Fibroblast of skin of left biceps (primary cell): ENCODE measurements around the gene ADAMTS6.
"Not testable (repeated sequence)": the region's sequence is repeated elsewhere in the genome, so short reads cannot be mapped to it uniquely, and the experiment has no call there.

Experiments
- DNase-seq, 2 experiments: peaks; one replicate each; pipeline ENCODE4 v3.0.0-alpha.2; 2013; ENCODE audit warnings: low read depth in 2 of 2

Gene ADAMTS6

GRCh38 chr5:65370505-65370904, 111.2 kb downstream of the ADAMTS6 start:
- not testable (repeated sequence) for DNase-seq

GRCh38 chr5:65366655-65367054, 115.1 kb downstream of the ADAMTS6 start:
- DNase-seq: no peak

- no peak for DNase-seq
Measured at GRCh38 chr5:65364907-65365306, 116.8 kb downstream of the ADAMTS6 start.

- no peak for DNase-seq
Measured at GRCh38 chr5:65363499-65363898, 118.2 kb downstream of the ADAMTS6 start.

GRCh38 chr5:65359981-65360380, 121.7 kb downstream of the ADAMTS6 start:
- no peak for DNase-seq

GRCh38 chr5:65359569-65359968, 122.2 kb downstream of the ADAMTS6 start:
- DNase-seq: no peak

GRCh38 chr5:65356274-65356673, 125.4 kb downstream of the ADAMTS6 start:
- DNase-seq: no peak

- DNase-seq: no peak
Measured at GRCh38 chr5:65355301-65355700, 126.4 kb downstream of the ADAMTS6 start.

- no peak for DNase-seq
Measured at GRCh38 chr5:65341835-65342234, 139.9 kb downstream of the ADAMTS6 start.

- no peak for DNase-seq
Measured at GRCh38 chr5:65338606-65339151, 143.0 kb downstream of the ADAMTS6 start.

GRCh38 chr5:65334077-65334476, 147.6 kb downstream of the ADAMTS6 start:
- DNase-seq: no peak

- no peak for DNase-seq
Measured at GRCh38 chr5:65332591-65332990, 149.1 kb downstream of the ADAMTS6 start.

GRCh38 chr5:65329266-65329665, 152.5 kb downstream of the ADAMTS6 start:
- DNase-seq: no peak

GRCh38 chr5:65327582-65327981, 154.1 kb downstream of the ADAMTS6 start:
- peak in 1 of 2 experiments; percentile 21 for DNase-seq

- peak; percentile 48 to 52 for DNase-seq
Measured at GRCh38 chr5:65326922-65327321, 154.8 kb downstream of the ADAMTS6 start.

GRCh38 chr5:65324226-65324625, 157.5 kb downstream of the ADAMTS6 start:
- DNase-seq: no peak

GRCh38 chr5:65320704-65321103, 161.0 kb downstream of the ADAMTS6 start:
- not testable (repeated sequence) for DNase-seq

GRCh38 chr5:65320250-65320649, 161.5 kb downstream of the ADAMTS6 start:
- no peak for DNase-seq

GRCh38 chr5:65307931-65308330, 173.8 kb downstream of the ADAMTS6 start:
- DNase-seq: no peak

- DNase-seq: peak in 1 of 2 experiments; percentile 22
Measured at GRCh38 chr5:65307088-65307487, 174.6 kb downstream of the ADAMTS6 start.

GRCh38 chr5:65305913-65306312, 175.8 kb downstream of the ADAMTS6 start:
- peak in 1 of 2 experiments; percentile 25 for DNase-seq

GRCh38 chr5:65299861-65300260, 181.9 kb downstream of the ADAMTS6 start:
- peak; percentile 58 to 76 for DNase-seq

- DNase-seq: no peak
Measured at GRCh38 chr5:65296067-65296466, 185.7 kb downstream of the ADAMTS6 start.

- DNase-seq: no peak
Measured at GRCh38 chr5:65292196-65292595, 189.5 kb downstream of the ADAMTS6 start.
